GM13977 (cell line): ENCODE results near the gene RHEX.
"Not testable (repeated sequence)": the region's sequence is repeated elsewhere in the genome, so short reads cannot be mapped to it uniquely, and the experiment has no call there.

Source experiments
- DNase-seq: peaks from one replicate; pipeline ENCODE4 v3.0.0; 2012; ENCODE audit warnings: low spot score
- in situ Hi-C: fragments of 300-500 bp; cut with MboI; formaldehyde crosslinking; loops from one replicate; pipeline ENCODE4 v1.12.0; 2022; ENCODE audit warnings: low sequenced_read_pairs, low pct_unique_long_range_greater_than_20kb, mixed read lengths, inconsistent platforms; ENCODE audit not compliant: unreplicated experiment
- TF ChIP-seq, protein P1 (sequence below): IDR thresholded peaks from 2 replicates; pipeline ENCODE4 v1.5.1; 2012; ENCODE audit warnings: mild to moderate bottlenecking, control low read depth; ENCODE audit not compliant: insufficient read depth; ENCODE audit errors: extremely low read depth, missing control alignments

RHEX gene

GRCh38 chr1:206059355-206059915, 6.5 kb downstream of the RHEX start:
- DNase-seq: no peak
- TF ChIP-seq, protein P1, sequence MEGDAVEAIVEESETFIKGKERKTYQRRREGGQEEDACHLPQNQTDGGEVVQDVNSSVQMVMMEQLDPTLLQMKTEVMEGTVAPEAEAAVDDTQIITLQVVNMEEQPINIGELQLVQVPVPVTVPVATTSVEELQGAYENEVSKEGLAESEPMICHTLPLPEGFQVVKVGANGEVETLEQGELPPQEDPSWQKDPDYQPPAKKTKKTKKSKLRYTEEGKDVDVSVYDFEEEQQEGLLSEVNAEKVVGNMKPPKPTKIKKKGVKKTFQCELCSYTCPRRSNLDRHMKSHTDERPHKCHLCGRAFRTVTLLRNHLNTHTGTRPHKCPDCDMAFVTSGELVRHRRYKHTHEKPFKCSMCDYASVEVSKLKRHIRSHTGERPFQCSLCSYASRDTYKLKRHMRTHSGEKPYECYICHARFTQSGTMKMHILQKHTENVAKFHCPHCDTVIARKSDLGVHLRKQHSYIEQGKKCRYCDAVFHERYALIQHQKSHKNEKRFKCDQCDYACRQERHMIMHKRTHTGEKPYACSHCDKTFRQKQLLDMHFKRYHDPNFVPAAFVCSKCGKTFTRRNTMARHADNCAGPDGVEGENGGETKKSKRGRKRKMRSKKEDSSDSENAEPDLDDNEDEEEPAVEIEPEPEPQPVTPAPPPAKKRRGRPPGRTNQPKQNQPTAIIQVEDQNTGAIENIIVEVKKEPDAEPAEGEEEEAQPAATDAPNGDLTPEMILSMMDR: no peak
- in situ Hi-C loops: no loop called here

DNA sequence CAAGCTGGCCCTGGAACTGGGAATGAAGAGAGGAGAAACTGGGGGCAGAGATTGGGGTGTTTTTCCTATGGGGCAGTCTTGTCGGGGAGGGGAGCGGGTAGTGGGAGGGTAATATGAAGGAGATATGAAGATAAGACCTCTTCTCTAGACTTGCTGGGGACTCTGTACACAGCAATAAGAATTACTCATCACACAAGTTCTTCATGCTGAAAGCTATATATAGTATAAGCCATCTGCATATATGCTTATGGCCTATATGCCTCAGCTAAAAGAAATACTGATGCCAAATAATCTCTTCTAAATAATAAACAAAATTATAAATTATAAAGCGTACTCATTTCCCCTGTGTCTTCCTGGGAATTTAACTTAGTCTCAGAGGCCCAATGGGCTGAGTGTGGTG, 7.9 kb downstream of the RHEX start:
- TF ChIP-seq, protein P1: no peak
- DNase-seq: no peak
- in situ Hi-C loops: no loop called here

- no peak for DNase-seq
- TF ChIP-seq, protein P1: no peak
- in situ Hi-C loops: no loop called here
These were observed 9.5 kb downstream of the RHEX start for GRCh38 chr1:206062464-206062863.

GRCh38 chr1:206064001-206064400, 11.0 kb downstream of the RHEX start:
- DNase-seq, in situ Hi-C loops: not testable (repeated sequence)

- in situ Hi-C loops: not testable (repeated sequence)
These were observed 11.5 kb downstream of the RHEX start for GRCh38 chr1:206064501-206064900.

GRCh38 chr1:206065547-206066145, 12.7 kb downstream of the RHEX start:
- TF ChIP-seq, protein P1: no peak
- no peak for DNase-seq
- in situ Hi-C loops: no loop called here

More at GRCh38 chr1:206064501-206064900, 11.5 kb downstream of the RHEX start:
- DNase-seq: not testable (repeated sequence)

- in situ Hi-C loops: no loop called here
- TF ChIP-seq, protein P1: no peak
- peak; percentile 34 for DNase-seq
These were observed 13.7 kb downstream of the RHEX start for GRCh38 chr1:206066479-206067171.
